ENCODE data around the gene TMEM117.

- TF ChIP-seq CTCF (IDR thresholded peaks at IDR 0.05) (no peak), POLR2A (IDR thresholded peaks at IDR 0.05) (no peak)
These were observed 33.3 kb downstream of the TMEM117 start for GRCh38 chr12:43869184-43869583.
